Kidney (tissue), 14 donors: ENCODE results near the gene PHTF1. TPM values are rescaled to one million over a fixed set of nuclear protein-coding genes. Genes with fewer than 3 reads are reported as not detected.
A peak's percentile ranks its signal among the peaks of the same experiment; 100 is the strongest.

Source experiments
- DNase-seq, 5 donors: peaks; one replicate each; pipeline ENCODE4 v3.0.0-alpha.2; 2013 to 2020
- FAIRE-seq: peaks from 2 replicates; lab custom pipeline; 2012; peaks lifted over from hg19 to GRCh38; lab: Jason Lieb, UNC
- H3K27ac ChIP-seq, 2 donors: one replicate each; pipeline ENCODE4 v1.7.0; 2013; ENCODE audit warnings: low read depth in 2 of 2, low read length in 2 of 2, inconsistent platforms in 1 of 2
- H3K27me3 ChIP-seq: one replicate; pipeline ENCODE4 v1.7.1; 2013; ENCODE audit warnings: low read length, inconsistent platforms; ENCODE audit not compliant: control insufficient read depth, insufficient read depth
- H3K36me3 ChIP-seq, 3 donors: one replicate each; pipeline versions ENCODE4 v1.7.0 to v1.7.1; 2013; ENCODE audit warnings: low read length in 3 of 3, control low read depth in 1 of 3, inconsistent platforms in 1 of 3; ENCODE audit not compliant: insufficient read depth in 3 of 3, control insufficient read depth in 2 of 3
- H3K4me1 ChIP-seq, 3 donors: one replicate each; pipeline versions ENCODE4 v1.7.0 to v1.7.1; 2013; ENCODE audit warnings: low read length in 3 of 3, inconsistent platforms in 1 of 3, low read depth in 1 of 3; ENCODE audit not compliant: control insufficient read depth in 2 of 3, insufficient read depth in 2 of 3
- H3K4me3 ChIP-seq, 3 donors: one replicate each; pipeline versions ENCODE4 v1.7.0 to v1.8.1; 2013; ENCODE audit warnings: low read length in 3 of 3, control low read depth in 1 of 3, inconsistent platforms in 1 of 3
- H3K9ac ChIP-seq, 3 donors: one replicate each; pipeline versions ENCODE4 v1.7.0 to v1.7.1; 2013; ENCODE audit warnings: low read length in 3 of 3, control low read depth in 1 of 3, inconsistent platforms in 1 of 3
- H3K9me3 ChIP-seq, 3 donors: one replicate each; pipeline versions ENCODE4 v1.7.0 to v1.7.1; 2013; ENCODE audit warnings: low read length in 3 of 3, control low read depth in 1 of 3, inconsistent platforms in 1 of 3; ENCODE audit not compliant: control insufficient read depth in 2 of 3, insufficient read depth in 1 of 3
- CTCF ChIP-seq: IDR thresholded peaks from 3 replicates; pipeline ENCODE4 v1.5.1; 2012; ENCODE audit warnings: mild to moderate bottlenecking, moderate library complexity, borderline replicate concordance; ENCODE audit not compliant: insufficient read depth; ENCODE audit errors: extremely low read depth
- intact Hi-C: fragments of 100-400 bp; cut with DNase I; formaldehyde crosslinking; loops from one replicate; pipeline ENCODE4 v1.11.1; 2022
- polyA plus RNA-seq: library from polyadenylated mRNA; stranded (reverse); fragments of 350-450 nt; fragmentation: Illumina TruSeq; extraction: RNeasy Lipid Tissue Mini Kit (QIAGEN cat#74804); gene quantifications from one replicate; pipeline ENCODE4 v1.2.3, GENCODE V29; 2014; ENCODE audit warnings: low read depth, low replicate concordance; ENCODE audit not compliant: insufficient read depth
- total RNA-seq: library from RNA; stranded (reverse); fragmentation: NEBNext Ultra II Directional; extraction: Animal tissue kit (Norgen Biotek cat#: 25700); gene quantifications from one replicate; pipeline ENCODE4 v1.2.1, GENCODE V29; 2021
- donor health status: control.
- donor health status: control.
- donor health status: control.
- donor health status: control.
- donor health status: control.
- donor health status: DM: yes; HTN: yes; CAD: no.
- donor health status: Normal renal cell carcinoma (clear cell type).

The PHTF1 gene
- total and polyA plus RNA-seq, 2 donors from 2014 or later: 14.7 to 20.0 TPM

- no peaks in the 10 kb centered on the region for H3K27me3 ChIP-seq
- H3K36me3 ChIP-seq: peaks cover 0 to 5% (median 0%) of the 10 kb centered on the region in 3 donors
- DNase-seq (no peak), FAIRE-seq (no peak)
- no peak overlapping the region for H3K9ac ChIP-seq
- no peak overlapping the region for H3K4me3 ChIP-seq
- intact Hi-C loops: loop anchor here (10.0 kb wide), 1 partner anchor 542 kb away; no protein-coding TSS in a partner anchor
- TF ChIP-seq CTCF: no peak
- H3K4me1 ChIP-seq: no peaks in the 10 kb centered on the region
- H3K9me3 ChIP-seq: no peaks in the 10 kb centered on the region
- no peak overlapping the region for H3K27ac ChIP-seq
Measured at GRCh38 chr1:113686891-113687618, 72.2 kb downstream of the PHTF1 start.

GRCh38 chr1:113684153-113684541 is 75.1 kb downstream of the PHTF1 start:
- no peak overlapping the region for H3K4me3 ChIP-seq
- FAIRE-seq (no peak), DNase-seq (peak in 2 of 5 donors; percentile 41 to 75)
- H3K4me1 ChIP-seq: no peaks in the 10 kb centered on the region
- H3K27ac ChIP-seq: no peak overlapping the region
- peaks cover 0 to 5% (median 0%) of the 10 kb centered on the region in 3 donors for H3K36me3 ChIP-seq
- H3K9ac ChIP-seq: no peak overlapping the region
- intact Hi-C loops: loop anchor here (10.0 kb wide), 1 partner anchor 539 kb away; no protein-coding TSS in a partner anchor
- no peak for TF ChIP-seq CTCF
- no peaks in the 10 kb centered on the region for H3K9me3 ChIP-seq
- H3K27me3 ChIP-seq: no peaks in the 10 kb centered on the region

GRCh38 chr1:113683384-113684152 is 75.7 kb downstream of the PHTF1 start:
- no peak overlapping the region for H3K4me3 ChIP-seq
- intact Hi-C loops: loop anchor here (10.0 kb wide), 1 partner anchor 539 kb away; no protein-coding TSS in a partner anchor
- no peak for FAIRE-seq
- H3K36me3 ChIP-seq: peaks cover 0 to 5% (median 0%) of the 10 kb centered on the region in 3 donors
- no peak overlapping the region for H3K9ac ChIP-seq
- no peaks in the 10 kb centered on the region for H3K27me3 ChIP-seq
- no peak overlapping the region for H3K27ac ChIP-seq
- TF ChIP-seq CTCF: no peak
- no peak for DNase-seq
- no peaks in the 10 kb centered on the region for H3K9me3 ChIP-seq
- H3K4me1 ChIP-seq: no peaks in the 10 kb centered on the region
